C4-2B (cell line): Measurements from ENCODE around the gene SPRN.

Experiments used
- CTCF ChIP-seq: fragments of 450-650 bp; conservative IDR thresholded peaks from 2 replicates; pipeline ENCODE4 v1.5.1; 2017; ENCODE audit warnings: mild to moderate bottlenecking
- ZFX ChIP-seq: fragments of 450-650 bp; IDR thresholded peaks from 2 replicates; pipeline ENCODE4 v1.6.1; 2017

GRCh38 chr10:133391249-133391635, 33.2 kb downstream of the SPRN start:
- TF ChIP-seq ZFX (no peak), CTCF (no peak)
